Mucosa of descending colon (tissue), 3 donors: Measurements from ENCODE around the gene PICALM. TPM values are rescaled to one million over a fixed set of nuclear protein-coding genes. Genes with fewer than 3 reads are reported as not detected.

Experiments used
- ATAC-seq: fragments of 200-7000 bp; cut with Tn5 transposase; one replicate; pipeline ENCODE4 v1.9.1; 2020; ENCODE audit warnings: mild to moderate bottlenecking, moderate library complexity
- DNase-seq, 3 donors: peaks; one replicate each; pipeline ENCODE4 v3.0.0-alpha.2; 2020
- H3K36me3 ChIP-seq: fragments of 200-600 bp; one replicate; pipeline ENCODE4 v1.8.0; 2021; ENCODE audit warnings: low read depth, mild to moderate bottlenecking
- H3K4me1 ChIP-seq: fragments of 200-600 bp; one replicate; pipeline ENCODE4 v1.8.0; 2021; ENCODE audit warnings: low read depth, mild to moderate bottlenecking
- H3K4me3 ChIP-seq: fragments of 200-600 bp; one replicate; pipeline ENCODE4 v1.8.0; 2021; ENCODE audit warnings: mild to moderate bottlenecking
- H3K9me3 ChIP-seq: fragments of 200-600 bp; one replicate; pipeline ENCODE4 v1.8.0; 2021; ENCODE audit warnings: mild to moderate bottlenecking
- CTCF ChIP-seq: fragments of 200-600 bp; IDR thresholded peaks from one replicate; pipeline ENCODE4 v1.8.0; 2022; ENCODE audit warnings: antibody characterized with exemption, mild to moderate bottlenecking
- intact Hi-C, 2 donors: fragments of 100-400 bp; cut with DNase I in 1 of 2; cut with micrococcal nuclease in 1 of 2; formaldehyde crosslinking; loops; one replicate each; pipeline versions ENCODE4 v1.11.0 to v1.11.1; 2022; cut with DNase I, micrococcal nuclease
- total RNA-seq, 3 donors: library from RNA; stranded (reverse); fragmentation: NEBNext Ultra II Directional in 2 of 3; extraction: Animal tissue kit (Norgen Biotek cat#: 25700) in 2 of 3; gene quantifications; one replicate each; pipeline versions ENCODE4 v1.2.1 to v1.2.4, GENCODE V29; 2021 to 2023
- donor health status: DM: no; HTN: no; CAD: no; lungs with moderate emphysema.
- donor health status: DM: no; HTN: no; CAD: no.
- donor health status: DM: no; HTN: yes; CAD: no.

The PICALM gene
- total RNA-seq, 3 donors from 2014 or later, result 163 to 174 (median 163) TPM

- no peaks in the 10 kb centered on the region for H3K36me3 ChIP-seq
- H3K4me3 ChIP-seq, result no peak overlapping the region
- no peaks in the 10 kb centered on the region for H3K9me3 ChIP-seq
- ATAC-seq, result no peak
- no peaks in the 10 kb centered on the region for H3K4me1 ChIP-seq
- no peak for DNase-seq
- intact Hi-C loops, result no loop called here
- no peak for TF ChIP-seq CTCF
Observed at GRCh38 chr11:85922367-85922766, 146.5 kb downstream of the PICALM start.

- no peak for ATAC-seq
- H3K36me3 ChIP-seq, result no peaks in the 10 kb centered on the region
- H3K4me3 ChIP-seq, result no peak overlapping the region
- H3K4me1 ChIP-seq, result no peaks in the 10 kb centered on the region
- no peak for TF ChIP-seq CTCF
- no peaks in the 10 kb centered on the region for H3K9me3 ChIP-seq
- no peak for DNase-seq
- intact Hi-C loops, result no loop called here
Observed at GRCh38 chr11:85918910-85919794, 149.7 kb downstream of the PICALM start.

GRCh38 chr11:85914425-85914824, 154.5 kb downstream of the PICALM start:
- DNase-seq, result no peak
- no peak for TF ChIP-seq CTCF
- Histone ChIP-seq H3K4me1 (no peaks in the 10 kb centered on the region), H3K9me3 (no peaks in the 10 kb centered on the region), H3K36me3 (no peaks in the 10 kb centered on the region), H3K4me3 (no peak overlapping the region)
- ATAC-seq, result no peak
- intact Hi-C loops, result no loop called here

GRCh38 chr11:85913513-85913912, 155.4 kb downstream of the PICALM start:
- no peak for ATAC-seq
- TF ChIP-seq CTCF, result no peak
- H3K36me3 ChIP-seq, result no peaks in the 10 kb centered on the region
- no peaks in the 10 kb centered on the region for H3K9me3 ChIP-seq
- H3K4me3 ChIP-seq, result no peak overlapping the region
- intact Hi-C loops, result no loop called here
- DNase-seq, result no peak
- no peaks in the 10 kb centered on the region for H3K4me1 ChIP-seq

GRCh38 chr11:85912414-85912813, 156.5 kb downstream of the PICALM start:
- Histone ChIP-seq H3K9me3 (no peaks in the 10 kb centered on the region), H3K4me3 (no peak overlapping the region), H3K4me1 (no peaks in the 10 kb centered on the region), H3K36me3 (no peaks in the 10 kb centered on the region)
- intact Hi-C loops, result no loop called here
- DNase-seq (no peak), ATAC-seq (no peak)
- TF ChIP-seq CTCF, result no peak

Other genes with a start within 250 kb of the PICALM start
- not detected for gene CCDC83, start 213.7 kb downstream of the PICALM start, total RNA-seq
- 10 to 100 TPM; 21.9 to 29.6 (median 22.0) TPM for gene EED, start 175.7 kb upstream of the PICALM start, total RNA-seq
- 10 to 100 TPM; 11.6 to 32.0 (median 18.8) TPM for gene HIKESHI, start 233.2 kb upstream of the PICALM start, total RNA-seq